HT1080 (cell line): Measurements from ENCODE around the gene RPS6KA3. TPM values are rescaled to one million over a fixed set of nuclear protein-coding genes. Genes with fewer than 3 reads are reported as not detected.
"Not testable (repeated sequence)": the region's sequence is repeated elsewhere in the genome, so short reads cannot be mapped to it uniquely, and the experiment has no call there.

Experiments used
- DNase-seq: peaks from one replicate; pipeline ENCODE4 v3.0.0-alpha.2; 2015; ENCODE audit warnings: low read depth
- total RNA-seq: library from RNA; depleted of rRNA; stranded (reverse); fragments of >200 nt; shearing (Covaris generic); gene quantifications from 2 replicates; pipeline ENCODE4 v1.2.3, GENCODE V29; 2014

RPS6KA3 gene
- total RNA-seq, 1 experiment from 2014 or later, result 24.4 TPM

- DNase-seq, result peak; percentile 34
Measured at GRCh38 chrX:20224814-20225487, 41.8 kb downstream of the RPS6KA3 start.

DNA sequence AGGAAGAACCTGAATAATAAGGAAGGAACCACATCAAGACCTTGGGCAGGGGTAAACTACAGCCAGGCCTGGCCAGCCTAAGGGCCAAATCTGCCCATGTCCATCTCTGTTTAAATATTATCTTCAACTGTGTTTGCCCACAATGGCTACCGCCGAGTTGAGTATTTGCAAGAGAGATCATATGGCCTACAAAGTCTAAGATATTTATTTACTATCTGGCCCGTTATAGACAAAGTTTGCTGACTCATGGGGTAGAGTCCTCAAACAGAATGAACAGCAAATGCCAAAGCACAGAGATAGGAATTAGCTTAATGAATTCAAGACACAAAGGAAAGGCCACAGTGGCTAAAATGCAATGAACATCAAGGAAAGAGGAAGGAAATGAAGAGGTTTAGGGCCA lies 44.8 kb downstream of the RPS6KA3 start:
- DNase-seq, result no peak

GRCh38 chrX:20218836-20219505 lies 47.7 kb downstream of the RPS6KA3 start:
- no peak for DNase-seq

GRCh38 chrX:20217906-20218305 lies 48.8 kb downstream of the RPS6KA3 start:
- no peak for DNase-seq

DNA sequence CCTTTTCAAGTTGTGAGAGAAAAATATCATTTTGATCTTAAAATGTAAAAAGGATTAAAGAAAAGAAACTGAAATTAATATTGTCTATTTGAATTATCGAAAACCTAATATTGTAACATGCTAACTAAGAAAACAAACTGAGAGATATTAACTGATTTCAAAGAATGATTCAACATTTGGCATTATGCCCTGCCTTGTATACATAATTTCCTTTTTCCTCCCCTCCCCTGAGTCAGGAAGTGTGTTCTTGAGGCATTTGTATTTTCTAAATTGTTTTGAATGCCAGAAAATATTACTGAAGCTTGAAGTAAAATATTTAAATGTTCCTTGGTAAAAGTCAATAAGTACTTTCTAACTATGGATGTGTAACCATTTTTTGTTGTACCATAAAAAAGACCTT lies 49.4 kb downstream of the RPS6KA3 start:
- DNase-seq, result peak; percentile 58

DNA sequence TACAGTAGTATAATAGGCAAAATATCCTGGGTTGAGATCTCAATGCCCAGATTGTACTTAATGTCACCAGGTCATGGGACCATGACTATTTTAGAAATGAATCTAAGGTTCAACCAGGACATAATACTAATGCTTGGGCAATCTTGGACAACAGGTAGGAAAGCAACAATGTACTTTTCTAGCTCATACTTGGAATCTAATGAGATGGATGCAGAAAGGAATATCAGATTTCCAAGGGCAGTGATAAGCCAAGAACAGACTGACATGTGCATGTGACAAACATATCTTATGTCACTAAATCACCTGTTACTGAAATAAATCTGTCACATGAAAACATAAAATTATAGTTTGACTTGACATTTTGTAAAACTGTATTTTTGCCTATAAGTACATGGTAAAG lies 51.1 kb downstream of the RPS6KA3 start:
- DNase-seq, result no peak

- no peak for DNase-seq
Measured at GRCh38 chrX:20212486-20213089, 54.1 kb downstream of the RPS6KA3 start.

- DNase-seq, result no peak
Measured at GRCh38 chrX:20211261-20211786, 55.4 kb downstream of the RPS6KA3 start.

- no peak for DNase-seq
Measured at GRCh38 chrX:20205927-20206708, 60.6 kb downstream of the RPS6KA3 start.

GRCh38 chrX:20204351-20204750 lies 62.4 kb downstream of the RPS6KA3 start:
- no peak for DNase-seq

- DNase-seq, result no peak
Measured at GRCh38 chrX:20197641-20198210, 69.0 kb downstream of the RPS6KA3 start.

- DNase-seq, result no peak
Measured at GRCh38 chrX:20189171-20189570, 77.5 kb downstream of the RPS6KA3 start.

- DNase-seq, result no peak
Measured at GRCh38 chrX:20181598-20182329, 84.9 kb downstream of the RPS6KA3 start.

DNA sequence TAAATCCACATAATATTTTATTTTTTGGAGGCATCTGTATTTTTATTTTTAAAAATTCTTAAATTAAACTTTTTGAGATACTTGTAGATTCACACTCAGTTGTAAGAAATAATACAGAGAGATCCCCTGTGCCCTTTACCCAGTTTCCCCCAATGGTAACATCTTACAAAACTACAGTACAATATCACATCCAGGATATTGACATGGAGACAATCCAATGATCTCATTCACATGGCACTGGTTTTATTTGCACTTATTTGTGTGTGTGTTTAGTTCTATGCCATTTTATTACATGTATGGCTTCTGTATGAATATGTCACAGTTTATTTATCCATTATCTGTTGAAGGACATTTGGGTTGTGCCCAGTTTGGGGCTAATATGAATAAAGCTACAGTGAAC lies 89.6 kb downstream of the RPS6KA3 start:
- DNase-seq, result no peak

DNA sequence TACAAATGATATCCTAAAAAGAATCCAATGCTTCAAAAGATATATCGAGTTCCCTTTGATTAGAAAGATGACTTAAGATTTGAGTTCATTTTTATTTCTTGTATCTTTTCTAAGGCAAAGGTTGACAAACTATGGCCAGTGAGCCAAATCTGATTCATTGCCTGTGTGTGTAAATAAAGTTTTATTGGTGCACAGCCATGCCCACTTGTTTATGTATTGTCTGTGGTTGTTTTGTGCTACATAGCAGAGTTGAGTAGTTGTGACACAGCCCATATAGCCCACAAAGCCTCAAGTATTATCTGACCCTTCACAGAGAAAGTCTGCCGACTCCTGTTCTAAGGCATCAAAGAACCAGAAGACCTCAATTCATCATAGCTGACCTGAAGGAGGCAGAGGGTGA lies 92.9 kb downstream of the RPS6KA3 start:
- no peak for DNase-seq

GRCh38 chrX:20173313-20173712 lies 93.4 kb downstream of the RPS6KA3 start:
- DNase-seq, result no peak

DNA sequence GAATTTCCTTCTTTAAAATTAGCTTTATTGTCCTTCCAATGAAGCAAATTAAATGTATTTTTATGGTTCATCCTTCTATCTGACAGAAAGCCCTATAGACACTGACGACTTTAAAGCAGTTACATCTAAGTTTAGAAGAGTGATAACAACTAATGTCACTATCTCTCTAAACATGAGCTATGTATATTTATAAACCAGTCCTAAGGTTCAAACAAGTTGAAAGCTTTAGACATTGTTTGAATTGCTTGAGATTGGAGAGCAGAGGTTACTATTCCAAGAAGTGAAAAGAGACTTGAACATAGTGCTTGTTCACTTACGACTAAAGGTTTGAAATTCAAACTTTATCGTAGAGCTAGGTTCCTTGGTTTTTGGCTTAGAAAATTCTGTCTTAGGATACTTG lies 94.8 kb downstream of the RPS6KA3 start:
- no peak for DNase-seq

DNA sequence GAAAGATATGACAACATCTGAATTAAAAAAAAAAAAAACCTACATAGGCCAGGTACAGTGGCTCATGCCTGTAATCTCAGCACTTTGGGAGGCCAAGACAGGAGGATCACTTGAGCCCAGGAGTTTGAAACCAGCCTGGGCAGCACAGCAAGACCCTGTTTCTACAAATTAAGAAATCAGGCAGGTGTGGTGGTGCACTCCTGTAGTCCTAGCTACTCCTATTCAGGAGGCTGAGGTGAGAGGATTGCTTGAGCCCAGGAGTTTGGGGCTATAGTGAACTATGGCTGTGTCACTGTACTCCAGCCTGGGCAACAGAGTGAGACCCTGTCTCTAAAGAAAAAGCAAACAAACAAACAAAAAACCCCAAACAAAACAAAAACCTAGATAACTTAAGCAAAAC lies 104.2 kb downstream of the RPS6KA3 start:
- DNase-seq, result not testable (repeated sequence)

DNA sequence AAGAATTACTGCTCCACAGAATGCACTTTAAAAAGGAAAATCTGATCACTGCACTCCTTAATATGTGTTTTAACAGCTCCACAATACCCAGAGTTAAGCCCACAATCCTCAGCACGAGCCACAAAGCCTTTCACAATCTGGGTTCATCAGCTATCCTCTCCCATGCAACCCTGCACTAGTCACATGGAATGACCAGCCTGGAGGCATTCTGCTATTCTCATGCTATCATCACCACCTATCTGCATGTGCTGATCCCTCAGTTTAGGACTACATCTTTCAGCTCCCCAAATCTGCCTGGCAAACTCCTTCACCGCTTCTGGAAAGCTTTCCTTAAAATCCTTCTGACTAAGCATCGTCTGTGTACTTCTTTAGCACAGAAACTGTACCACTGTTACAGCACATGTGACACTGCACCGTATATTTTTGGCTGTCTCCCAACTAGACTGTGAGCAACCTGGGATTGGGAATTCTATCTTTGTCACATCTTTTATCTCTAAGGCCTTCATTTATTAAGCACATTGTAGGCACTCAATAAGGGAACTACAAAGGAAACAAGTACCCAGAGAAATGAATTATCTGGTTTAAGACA lies 106.8 kb downstream of the RPS6KA3 start:
- DNase-seq, result no peak

DNA sequence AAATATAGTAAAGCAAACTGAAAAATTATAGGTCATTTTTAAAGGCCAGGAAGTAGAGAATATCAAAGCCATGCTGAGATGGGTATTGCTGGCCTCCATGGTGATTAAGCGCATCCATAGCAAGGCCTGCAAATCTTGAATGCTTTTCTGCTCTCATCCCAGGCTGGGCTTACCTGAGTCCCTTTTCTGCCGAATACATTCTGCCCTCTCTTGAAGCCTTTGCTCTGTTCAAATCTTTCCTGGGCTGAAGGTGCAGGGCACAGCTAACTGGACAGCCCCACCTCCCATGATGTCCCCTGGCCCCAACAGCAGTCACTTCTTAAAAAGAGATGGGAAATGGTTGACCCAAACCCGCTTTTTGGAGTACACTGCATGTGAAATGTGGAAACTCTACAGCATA lies 115.0 kb downstream of the RPS6KA3 start:
- DNase-seq, result no peak
